Measurements from ENCODE around the gene MARK4.

- TF ChIP-seq, protein P1, sequence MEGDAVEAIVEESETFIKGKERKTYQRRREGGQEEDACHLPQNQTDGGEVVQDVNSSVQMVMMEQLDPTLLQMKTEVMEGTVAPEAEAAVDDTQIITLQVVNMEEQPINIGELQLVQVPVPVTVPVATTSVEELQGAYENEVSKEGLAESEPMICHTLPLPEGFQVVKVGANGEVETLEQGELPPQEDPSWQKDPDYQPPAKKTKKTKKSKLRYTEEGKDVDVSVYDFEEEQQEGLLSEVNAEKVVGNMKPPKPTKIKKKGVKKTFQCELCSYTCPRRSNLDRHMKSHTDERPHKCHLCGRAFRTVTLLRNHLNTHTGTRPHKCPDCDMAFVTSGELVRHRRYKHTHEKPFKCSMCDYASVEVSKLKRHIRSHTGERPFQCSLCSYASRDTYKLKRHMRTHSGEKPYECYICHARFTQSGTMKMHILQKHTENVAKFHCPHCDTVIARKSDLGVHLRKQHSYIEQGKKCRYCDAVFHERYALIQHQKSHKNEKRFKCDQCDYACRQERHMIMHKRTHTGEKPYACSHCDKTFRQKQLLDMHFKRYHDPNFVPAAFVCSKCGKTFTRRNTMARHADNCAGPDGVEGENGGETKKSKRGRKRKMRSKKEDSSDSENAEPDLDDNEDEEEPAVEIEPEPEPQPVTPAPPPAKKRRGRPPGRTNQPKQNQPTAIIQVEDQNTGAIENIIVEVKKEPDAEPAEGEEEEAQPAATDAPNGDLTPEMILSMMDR (IDR thresholded peaks at IDR 0.05) = no peak
- TF ChIP-seq POLR2A (IDR thresholded peaks at IDR 0.05) = no peak
Observed at GRCh38 chr19:45314708-45315245, 63.7 kb downstream of the MARK4 start.
